Spleen (tissue), 11 donors: ENCODE results near the gene FGD6. TPM values are rescaled to one million over a fixed set of nuclear protein-coding genes. Genes with fewer than 3 reads are reported as not detected.

ENCODE experiments used
- DNase-seq: peaks from one replicate; pipeline ENCODE4 v3.0.0-alpha.2; 2020
- H3K27ac ChIP-seq, 8 donors: fragments of 200-600 bp; sonication (generic) in 7 of 8; 1 replicate in 4 of 8; 2 replicates in 4 of 8; pipeline versions ENCODE4 v1.5.0 to v1.8.0; 2016 to 2021; ENCODE audit warnings: inconsistent platforms in 4 of 8, mild to moderate bottlenecking in 4 of 8, moderate library complexity in 1 of 8
- H3K27me3 ChIP-seq, 7 donors: fragments of 200-600 bp; sonication (generic) in 6 of 7; replicated peaks in 1 of 7; 1 replicate in 4 of 7; 2 replicates in 3 of 7; pipeline versions ENCODE4 v1.5.0 to v1.8.0; 2016 to 2021; ENCODE audit warnings: inconsistent platforms in 3 of 7, mild to moderate bottlenecking in 1 of 7
- H3K36me3 ChIP-seq, 6 donors: fragments of 200-600 bp; sonication (generic) in 5 of 6; 1 replicate in 4 of 6; 2 replicates in 2 of 6; pipeline versions ENCODE4 v1.5.0 to v1.8.0; 2016 to 2021; ENCODE audit warnings: inconsistent platforms in 2 of 6
- H3K4me1 ChIP-seq, 6 donors: fragments of 200-600 bp; sonication (generic) in 5 of 6; 1 replicate in 3 of 6; 2 replicates in 3 of 6; pipeline versions ENCODE4 v1.5.0 to v1.8.0; 2016 to 2021; ENCODE audit warnings: inconsistent platforms in 3 of 6
- H3K4me3 ChIP-seq, 8 donors: fragments of 200-600 bp; sonication (generic) in 7 of 8; 1 replicate in 4 of 8; 2 replicates in 4 of 8; pipeline versions ENCODE4 v1.5.0 to v1.8.0; 2016 to 2021; ENCODE audit warnings: inconsistent platforms in 4 of 8, mild to moderate bottlenecking in 4 of 8, moderate library complexity in 2 of 8
- H3K9me3 ChIP-seq, 8 donors: fragments of 200-600 bp; sonication (generic) in 7 of 8; 1 replicate in 4 of 8; 2 replicates in 4 of 8; pipeline versions ENCODE4 v1.5.0 to v1.8.0; 2016 to 2021; ENCODE audit warnings: inconsistent platforms in 4 of 8
- POLR2A ChIP-seq, 3 donors: fragments of 450-650 bp; IDR thresholded peaks; one replicate each; pipeline ENCODE4 v1.5.1; 2017; ENCODE audit warnings: antibody characterized with exemption in 3 of 3, mild to moderate bottlenecking in 1 of 3
- POLR2AphosphoS5 ChIP-seq, 3 donors: sonication (generic); formaldehyde crosslinking; IDR thresholded peaks; one replicate each; pipeline ENCODE4 v1.5.1; 2017; ENCODE audit warnings: antibody characterized with exemption in 3 of 3
- WGBS, 5 donors: extraction: QIAGEN DNeasy Blood & Tissue Kit in 3 of 5; methylation state at CpG; one replicate each; pipeline versions ENCODE4 v1.1.5 to v1.1.7; 2013 to 2018; 5-methylcytosine and 5-hydroxymethylcytosine counted together
- intact Hi-C: fragments of 100-400 bp; cut with DNase I; formaldehyde crosslinking; loops from one replicate; pipeline ENCODE4 v1.15.0; 2023; ENCODE audit warnings: low total_unique reads
- polyA plus RNA-seq, 3 donors: library from polyadenylated mRNA; stranded (reverse); fragments of 200-250 nt; gene quantifications; one replicate each; pipeline ENCODE4 v1.2.1, GENCODE V29; 2013
- total RNA-seq, 7 donors: library from RNA; depleted of rRNA in 3 of 7; stranded (reverse); fragments of >200 nt in 3 of 7; fragmentation: NEBNext Ultra II Directional in 4 of 7; extraction: Animal tissue kit (Norgen Biotek cat#: 25700) in 4 of 7; gene quantifications; one replicate each; pipeline versions ENCODE4 v1.1.0 to v1.2.1, GENCODE V29; 2016 to 2021
- TF ChIP-seq, protein P1 (sequence below), 11 experiments: fragments of 200-600 bp in 7 of 11; fragments of 450-650 bp in 4 of 11; sonication (generic) in 4 of 11; IDR thresholded peaks in 8 of 11; conservative IDR thresholded peaks in 3 of 11; 1 replicate in 7 of 11; 2 replicates in 4 of 11; pipeline versions ENCODE4 v1.4.0 to v1.8.0; 2016 to 2021; ENCODE audit warnings: antibody characterized with exemption in 11 of 11, inconsistent platforms in 4 of 11, mild to moderate bottlenecking in 1 of 11
- donor health status: healthy with polysubstance abuse.
- donor health status: DM: no; HTN: no; CAD: no; lungs with moderate emphysema.
- donor health status: DM: no; HTN: no; CAD: no.
- donor health status: Bipolar disorder and iron deficiency.
- donor health status: healthy.
- donor health status: DM: no; HTN: no; CAD: no.
- donor health status: DM: yes; HTN: yes; CAD: no.

Gene FGD6
- total and polyA plus RNA-seq, 10 donors, result 0.78 to 13.0 (median 10.4) TPM

DNA sequence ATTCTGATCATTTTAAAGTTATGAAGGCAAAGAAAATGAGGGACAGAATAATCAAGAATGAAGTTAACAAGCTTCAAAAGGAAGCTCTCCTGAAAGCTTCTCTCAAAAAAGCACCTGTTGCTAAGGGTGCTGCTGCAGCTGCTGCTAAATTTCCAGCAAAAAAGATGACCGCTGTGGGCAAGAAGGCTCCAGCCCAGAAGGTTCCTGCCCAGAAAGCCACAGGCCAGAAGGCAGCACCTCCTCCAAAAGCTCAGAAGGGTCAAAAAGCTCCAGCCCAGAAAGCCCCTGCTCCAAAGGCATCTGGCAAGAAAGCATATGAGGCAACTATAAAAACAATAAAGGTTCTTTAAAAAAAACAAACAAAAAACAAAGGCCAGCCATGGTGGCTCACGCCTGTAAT lies 91.2 kb downstream of the FGD6 start:
- no peak for DNase-seq
- H3K36me3 ChIP-seq, result no peaks in the 10 kb centered on the region
- no peaks in the 10 kb centered on the region for H3K4me1 ChIP-seq
- no peak overlapping the region for H3K27ac ChIP-seq
- H3K9me3 ChIP-seq, result no peaks in the 10 kb centered on the region
- TF ChIP-seq POLR2AphosphoS5 (IDR thresholded peaks at IDR 0.05) (no peak), POLR2A (IDR thresholded peaks at IDR 0.05) (no peak)
- TF ChIP-seq, protein P1, sequence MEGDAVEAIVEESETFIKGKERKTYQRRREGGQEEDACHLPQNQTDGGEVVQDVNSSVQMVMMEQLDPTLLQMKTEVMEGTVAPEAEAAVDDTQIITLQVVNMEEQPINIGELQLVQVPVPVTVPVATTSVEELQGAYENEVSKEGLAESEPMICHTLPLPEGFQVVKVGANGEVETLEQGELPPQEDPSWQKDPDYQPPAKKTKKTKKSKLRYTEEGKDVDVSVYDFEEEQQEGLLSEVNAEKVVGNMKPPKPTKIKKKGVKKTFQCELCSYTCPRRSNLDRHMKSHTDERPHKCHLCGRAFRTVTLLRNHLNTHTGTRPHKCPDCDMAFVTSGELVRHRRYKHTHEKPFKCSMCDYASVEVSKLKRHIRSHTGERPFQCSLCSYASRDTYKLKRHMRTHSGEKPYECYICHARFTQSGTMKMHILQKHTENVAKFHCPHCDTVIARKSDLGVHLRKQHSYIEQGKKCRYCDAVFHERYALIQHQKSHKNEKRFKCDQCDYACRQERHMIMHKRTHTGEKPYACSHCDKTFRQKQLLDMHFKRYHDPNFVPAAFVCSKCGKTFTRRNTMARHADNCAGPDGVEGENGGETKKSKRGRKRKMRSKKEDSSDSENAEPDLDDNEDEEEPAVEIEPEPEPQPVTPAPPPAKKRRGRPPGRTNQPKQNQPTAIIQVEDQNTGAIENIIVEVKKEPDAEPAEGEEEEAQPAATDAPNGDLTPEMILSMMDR (IDR thresholded peaks at IDR 0.05 in 8 of 11, conservative IDR thresholded peaks at IDR 0.05 in 3 of 11), result no peak
- H3K27me3 ChIP-seq, result no peaks in the 10 kb centered on the region
- no peak overlapping the region for H3K4me3 ChIP-seq
- 86 to 97% (median 92%) methylated on average over 2 of the region's 2 CpGs for WGBS, 5 donors
- intact Hi-C loops, result no loop called here

DNA sequence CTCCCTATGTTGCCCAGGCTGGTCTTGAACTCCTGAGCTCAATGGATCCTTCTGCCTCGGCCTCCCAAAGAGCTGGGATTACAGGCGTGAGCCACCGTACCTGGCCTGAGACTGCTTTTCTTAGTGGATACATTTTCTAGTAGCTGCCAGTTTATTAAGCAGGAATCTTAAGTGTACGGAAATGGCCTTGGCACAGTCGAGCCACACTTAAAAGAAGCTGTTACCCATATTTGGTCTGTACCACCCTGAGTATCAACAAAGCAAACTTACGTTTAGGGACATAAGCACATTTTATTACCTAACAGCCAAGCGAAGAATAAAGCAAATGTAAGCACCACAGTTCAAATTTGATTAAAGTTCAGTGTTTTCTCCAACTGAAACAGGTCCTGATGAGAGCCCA lies 93.2 kb downstream of the FGD6 start:
- Histone ChIP-seq H3K9me3 (no peaks in the 10 kb centered on the region), H3K27ac (no peak overlapping the region), H3K4me3 (no peak overlapping the region), H3K36me3 (no peaks in the 10 kb centered on the region), H3K4me1 (no peaks in the 10 kb centered on the region), H3K27me3 (no peaks in the 10 kb centered on the region)
- WGBS, 5 donors, result 78 to 88% (median 84%) methylated on average over 7 of the region's 7 CpGs
- TF ChIP-seq, protein P1 (IDR thresholded peaks at IDR 0.05 in 8 of 11, conservative IDR thresholded peaks at IDR 0.05 in 3 of 11), result no peak
- TF ChIP-seq POLR2AphosphoS5 (IDR thresholded peaks at IDR 0.05) (no peak), POLR2A (IDR thresholded peaks at IDR 0.05) (no peak)
- no peak for DNase-seq
- intact Hi-C loops, result no loop called here

DNA sequence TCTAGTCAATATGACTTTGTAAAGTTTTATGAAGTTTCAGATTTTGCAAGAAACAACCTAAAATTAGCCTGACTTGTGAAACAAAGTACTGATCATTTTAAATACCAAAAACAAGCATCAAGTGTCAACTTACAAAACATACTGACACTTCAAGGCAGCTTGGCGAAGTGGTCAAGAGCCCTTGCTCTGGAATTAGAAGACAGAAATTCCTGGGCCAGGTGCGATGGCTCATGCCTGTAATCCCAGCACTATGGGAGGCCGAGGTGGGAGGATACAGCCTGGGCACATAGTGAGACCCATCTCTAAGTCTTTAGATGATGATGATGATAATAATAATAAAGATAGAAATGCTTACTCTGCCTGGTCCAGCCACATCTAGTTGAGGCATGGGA lies 98.5 kb downstream of the FGD6 start:
- no peak for DNase-seq
- TF ChIP-seq, protein P1 (IDR thresholded peaks at IDR 0.05 in 8 of 11, conservative IDR thresholded peaks at IDR 0.05 in 3 of 11), result no peak
- no peak for TF ChIP-seq POLR2AphosphoS5 (IDR thresholded peaks at IDR 0.05)
- no peak for TF ChIP-seq POLR2A (IDR thresholded peaks at IDR 0.05)
- intact Hi-C loops, result loop anchor here (5.0 kb wide), 2 partner anchors 214 to 414 kb away; no protein-coding TSS in a partner anchor
- Histone ChIP-seq H3K4me1 (peaks cover 0 to 15% (median 5%) of the 10 kb centered on the region in 6 donors), H3K9me3 (no peaks in the 10 kb centered on the region), H3K27ac (peak overlapping the region in 4 of 8 donors; percentile 6 to 38 (median 22)), H3K4me3 (no peak overlapping the region), H3K27me3 (no peaks in the 10 kb centered on the region), H3K36me3 (no peaks in the 10 kb centered on the region)
- WGBS, 5 donors, result 77 to 95% (median 87%) methylated on average over 3 of the region's 3 CpGs

DNA sequence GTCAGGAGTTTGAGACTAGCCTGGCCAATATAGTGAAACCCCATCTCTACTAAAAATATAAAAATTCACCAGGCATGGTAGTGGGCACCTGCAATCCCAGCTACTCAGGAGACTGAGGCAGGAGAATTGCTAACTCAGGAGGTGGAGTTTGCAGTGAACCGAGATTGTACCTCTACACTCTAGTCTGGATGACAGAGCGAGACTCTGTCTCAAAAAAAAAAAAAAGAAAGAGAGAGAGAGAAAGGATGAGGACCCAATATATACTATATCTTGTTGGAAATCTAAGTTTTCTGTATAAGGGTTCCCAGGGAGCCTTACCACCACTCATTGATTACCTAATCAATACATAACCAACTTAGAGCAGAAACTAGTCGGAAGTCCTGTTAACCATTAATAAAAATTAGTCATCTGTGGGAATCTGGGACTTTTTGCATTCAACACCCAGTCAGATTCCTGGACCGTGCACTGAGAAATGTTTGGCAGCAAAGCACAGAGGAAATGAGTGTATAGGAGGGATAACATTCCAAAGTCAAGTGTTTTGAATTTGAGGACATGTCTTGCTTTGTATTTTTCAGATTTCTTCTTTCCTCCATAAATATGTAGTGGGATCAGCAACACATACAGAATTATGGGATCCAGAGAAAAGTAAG lies 99.0 kb downstream of the FGD6 start:
- Histone ChIP-seq H3K27ac (peak overlapping the region in 4 of 8 donors; percentile 21 to 38 (median 25)), H3K4me3 (no peak overlapping the region), H3K27me3 (no peaks in the 10 kb centered on the region), H3K36me3 (no peaks in the 10 kb centered on the region), H3K4me1 (peaks cover 0 to 15% (median 5%) of the 10 kb centered on the region in 6 donors), H3K9me3 (no peaks in the 10 kb centered on the region)
- no peak for DNase-seq
- WGBS, 5 donors, result 54 to 78% (median 71%) methylated on average over 4 of the region's 4 CpGs
- intact Hi-C loops, result loop anchor here (5.0 kb wide), 2 partner anchors 214 to 414 kb away; no protein-coding TSS in a partner anchor
- TF ChIP-seq POLR2A (IDR thresholded peaks at IDR 0.05) (no peak), POLR2AphosphoS5 (IDR thresholded peaks at IDR 0.05) (no peak)
- TF ChIP-seq, protein P1 (IDR thresholded peaks at IDR 0.05 in 8 of 11, conservative IDR thresholded peaks at IDR 0.05 in 3 of 11), result no peak
